Peyer's patch (tissue), 4 donors: ENCODE results near the gene MEF2A. TPM values are rescaled to one million over a fixed set of nuclear protein-coding genes. Genes with fewer than 3 reads are reported as not detected.

Source experiments
- DNase-seq, 3 donors: peaks; one replicate each; pipeline ENCODE4 v3.0.0-alpha.2; 2017 to 2019
- H3K27ac ChIP-seq, 4 donors: fragments of 200-600 bp; sonication (generic); one replicate each; pipeline ENCODE4 v1.5.1; 2016 to 2019
- H3K27me3 ChIP-seq, 2 donors: fragments of 200-600 bp; sonication (generic); one replicate each; pipeline ENCODE4 v1.5.1; 2019
- H3K36me3 ChIP-seq, 3 donors: fragments of 200-600 bp; sonication (generic); one replicate each; pipeline ENCODE4 v1.5.1; 2016 to 2019
- H3K4me1 ChIP-seq, 4 donors: fragments of 200-600 bp; sonication (generic); one replicate each; pipeline ENCODE4 v1.5.1; 2016 to 2019
- H3K4me3 ChIP-seq, 4 donors: fragments of 200-600 bp; sonication (generic); 1 replicate in 3 of 4; 2 replicates in 1 of 4; pipeline ENCODE4 v1.5.1; 2016 to 2019; ENCODE audit warnings: mild to moderate bottlenecking in 1 of 4
- H3K9me3 ChIP-seq, 4 donors: fragments of 200-600 bp; sonication (generic); one replicate each; pipeline ENCODE4 v1.5.1; 2016 to 2019; ENCODE audit warnings: mild to moderate bottlenecking in 1 of 4
- CTCF ChIP-seq, 6 experiments: fragments of 450-650 bp in 4 of 6; fragments of 200-600 bp in 2 of 6; sonication (generic) in 1 of 6; IDR thresholded peaks; one replicate each; pipeline ENCODE4 v1.5.1; 2017 to 2019; ENCODE audit warnings: antibody characterized with exemption in 6 of 6, mild to moderate bottlenecking in 3 of 6, moderate library complexity in 1 of 6
- POLR2A ChIP-seq, 2 donors: fragments of 450-650 bp; IDR thresholded peaks; one replicate each; pipeline ENCODE4 v1.5.1; 2017; ENCODE audit warnings: antibody characterized with exemption in 2 of 2, mild to moderate bottlenecking in 2 of 2, moderate library complexity in 2 of 2
- total RNA-seq, 4 donors: library from RNA; depleted of rRNA; stranded (reverse); fragments of >200 nt; gene quantifications; one replicate each; pipeline ENCODE4 v1.1.0, GENCODE V29; 2016

The MEF2A gene
- total RNA-seq, 4 donors from 2014 or later, result 34.1 to 94.1 (median 41.4) TPM

- no peak overlapping the region for H3K27ac ChIP-seq
- no peaks in the 10 kb centered on the region for H3K36me3 ChIP-seq
- peaks cover 0 to 5% (median 0%) of the 10 kb centered on the region in 4 donors for H3K4me1 ChIP-seq
- TF ChIP-seq POLR2A (IDR thresholded peaks at IDR 0.05) (no peak), CTCF (IDR thresholded peaks at IDR 0.05) (no peak)
- H3K27me3 ChIP-seq, result no peaks in the 10 kb centered on the region
- no peaks in the 10 kb centered on the region for H3K9me3 ChIP-seq
- DNase-seq, result no peak
- H3K4me3 ChIP-seq, result no peak overlapping the region
Measured at GRCh38 chr15:99582508-99582960, 16.8 kb downstream of the MEF2A start.

GRCh38 chr15:99584081-99584600 is 18.4 kb downstream of the MEF2A start:
- Histone ChIP-seq H3K27me3 (no peaks in the 10 kb centered on the region), H3K27ac (no peak overlapping the region), H3K9me3 (no peaks in the 10 kb centered on the region), H3K4me1 (peaks cover 0 to 5% (median 0%) of the 10 kb centered on the region in 4 donors), H3K36me3 (no peaks in the 10 kb centered on the region), H3K4me3 (no peak overlapping the region)
- DNase-seq, result no peak
- TF ChIP-seq POLR2A (IDR thresholded peaks at IDR 0.05), result no peak
- TF ChIP-seq CTCF (IDR thresholded peaks at IDR 0.05), result no peak

- Histone ChIP-seq H3K36me3 (no peaks in the 10 kb centered on the region), H3K9me3 (no peaks in the 10 kb centered on the region), H3K27ac (no peak overlapping the region), H3K4me3 (no peak overlapping the region), H3K4me1 (peaks cover 0 to 5% (median 0%) of the 10 kb centered on the region in 4 donors), H3K27me3 (no peaks in the 10 kb centered on the region)
- TF ChIP-seq POLR2A (IDR thresholded peaks at IDR 0.05) (no peak), CTCF (IDR thresholded peaks at IDR 0.05) (no peak)
- DNase-seq, result no peak
Measured at GRCh38 chr15:99586121-99586520, 20.3 kb downstream of the MEF2A start.

- no peak for TF ChIP-seq CTCF (IDR thresholded peaks at IDR 0.05)
- TF ChIP-seq POLR2A (IDR thresholded peaks at IDR 0.05), result no peak
- DNase-seq, result no peak
- no peak overlapping the region for H3K27ac ChIP-seq
- no peaks in the 10 kb centered on the region for H3K4me1 ChIP-seq
- no peaks in the 10 kb centered on the region for H3K9me3 ChIP-seq
- no peaks in the 10 kb centered on the region for H3K36me3 ChIP-seq
- H3K4me3 ChIP-seq, result no peak overlapping the region
- H3K27me3 ChIP-seq, result no peaks in the 10 kb centered on the region
Measured at GRCh38 chr15:99589801-99590200, 24.0 kb downstream of the MEF2A start.

- H3K9me3 ChIP-seq, result no peaks in the 10 kb centered on the region
- no peaks in the 10 kb centered on the region for H3K4me1 ChIP-seq
- no peaks in the 10 kb centered on the region for H3K36me3 ChIP-seq
- TF ChIP-seq CTCF (IDR thresholded peaks at IDR 0.05), result no peak
- TF ChIP-seq POLR2A (IDR thresholded peaks at IDR 0.05), result no peak
- H3K27ac ChIP-seq, result no peak overlapping the region
- no peak for DNase-seq
- no peak overlapping the region for H3K4me3 ChIP-seq
- no peaks in the 10 kb centered on the region for H3K27me3 ChIP-seq
Measured at GRCh38 chr15:99590913-99591646, 25.3 kb downstream of the MEF2A start.
